DMS153 (cell line): ENCODE data around the gene RABL6.
"Not testable (repeated sequence)": the region's sequence is repeated elsewhere in the genome, so short reads cannot be mapped to it uniquely, and the experiment has no call there.

Experiments
- DNase-seq: peaks from one replicate; lab custom pipeline; 2025; lab: John Stamatoyannopoulos, UW

RABL6 gene

GRCh38 chr9:136796238-136796774, 11.4 kb upstream of the RABL6 start, which contains the start of gene CCDC183:
Gene CCDC183 (plus strand): TSS chr9:136796338. CDS start chr9:136796398, 60 bp downstream.
- no peak for DNase-seq

- not testable (repeated sequence) for DNase-seq
Measured at GRCh38 chr9:136796775-136797347, 10.9 kb upstream of the RABL6 start.

GRCh38 chr9:136798708-136799078, 9.1 kb upstream of the RABL6 start:
- DNase-seq: no peak

GRCh38 chr9:136799079-136799853, 8.5 kb upstream of the RABL6 start:
- DNase-seq: peak; percentile 53

GRCh38 chr9:136799854-136800657, 7.7 kb upstream of the RABL6 start:
- DNase-seq: peak; percentile 88

- DNase-seq: no peak
Measured at GRCh38 chr9:136802321-136802720, 5.4 kb upstream of the RABL6 start.

- DNase-seq: not testable (repeated sequence)
Measured at GRCh38 chr9:136803009-136803550, 4.7 kb upstream of the RABL6 start.

GRCh38 chr9:136803551-136804508, 3.9 kb upstream of the RABL6 start:
- no peak for DNase-seq

GRCh38 chr9:136804509-136805206, 3.1 kb upstream of the RABL6 start:
- no peak for DNase-seq

GRCh38 chr9:136805207-136805740, 2.5 kb upstream of the RABL6 start:
- no peak for DNase-seq

GRCh38 chr9:136806067-136806466, 1.7 kb upstream of the RABL6 start:
- DNase-seq: no peak

- DNase-seq: no peak
Measured at GRCh38 chr9:136806631-136807201, 1.0 kb upstream of the RABL6 start.

- DNase-seq: no peak
Measured at GRCh38 chr9:136808075-136808805, 492 bp downstream of the RABL6 start.

GRCh38 chr9:136808806-136809158, 1.0 kb downstream of the RABL6 start:
- no peak for DNase-seq

GRCh38 chr9:136814725-136815421, 7.1 kb downstream of the RABL6 start:
- no peak for DNase-seq

- DNase-seq: no peak
Measured at GRCh38 chr9:136815422-136815782, 7.7 kb downstream of the RABL6 start.

GRCh38 chr9:136820971-136821825, 13.4 kb downstream of the RABL6 start:
- DNase-seq: no peak
